22Rv1 (cell line): Measurements from ENCODE around the gene HCN2.
"Not testable (repeated sequence)": the region's sequence is repeated elsewhere in the genome, so short reads cannot be mapped to it uniquely, and the experiment has no call there.

Source experiments
- CTCF ChIP-seq: fragments of 450-650 bp; IDR thresholded peaks from 2 replicates; pipeline ENCODE4 v1.5.1; 2017; ENCODE audit warnings: mild to moderate bottlenecking
- ZFX ChIP-seq: fragments of 450-650 bp; IDR thresholded peaks from 2 replicates; pipeline ENCODE4 v1.6.1; 2017; ENCODE audit warnings: antibody characterized with exemption, borderline replicate concordance

GRCh38 chr19:626566-626965, 36.9 kb downstream of the HCN2 start:
- not testable (repeated sequence) for TF ChIP-seq CTCF, ZFX
